GM21723 (cell line): ENCODE data around the gene RPUSD1.

Experiments
- ATAC-seq: cut with Tn5 transposase; IDR thresholded peaks from one replicate; pipeline ENCODE4 v1.9.1; 2021; ENCODE audit warnings: mild to moderate bottlenecking, moderate library complexity; ENCODE audit not compliant: unreplicated experiment

The RPUSD1 gene

GRCh38 chr16:799948-800833 lies 12.0 kb upstream of the RPUSD1 start, which contains the start of gene GNG13:
TSS of gene GNG13 (minus strand) at chr16:800734. CDS start at chr16:799077, 1,657 bp downstream.
- ATAC-seq, result no peak

GRCh38 chr16:799111-799947 lies 11.1 kb upstream of the RPUSD1 start:
- ATAC-seq, result no peak

GRCh38 chr16:798666-799065 lies 10.5 kb upstream of the RPUSD1 start:
- no peak for ATAC-seq

- ATAC-seq, result no peak
These were observed 9.5 kb upstream of the RPUSD1 start for GRCh38 chr16:797686-798085.

GRCh38 chr16:797120-797420 lies 8.9 kb upstream of the RPUSD1 start:
- ATAC-seq, result no peak

GRCh38 chr16:796296-797119 lies 8.3 kb upstream of the RPUSD1 start:
- no peak for ATAC-seq

GRCh38 chr16:795580-796229 lies 7.5 kb upstream of the RPUSD1 start:
- ATAC-seq, result no peak

GRCh38 chr16:794853-795466 lies 6.8 kb upstream of the RPUSD1 start:
- ATAC-seq, result no peak

GRCh38 chr16:794091-794822 lies 6.1 kb upstream of the RPUSD1 start:
- ATAC-seq, result no peak

GRCh38 chr16:793414-793813 lies 5.2 kb upstream of the RPUSD1 start:
- no peak for ATAC-seq

GRCh38 chr16:792221-792995 lies 4.2 kb upstream of the RPUSD1 start:
- no peak for ATAC-seq

GRCh38 chr16:791131-791530 lies 3.0 kb upstream of the RPUSD1 start:
- ATAC-seq, result no peak

- no peak for ATAC-seq
These were observed 1.9 kb upstream of the RPUSD1 start for GRCh38 chr16:790086-790485.

GRCh38 chr16:789191-789850 lies 1.1 kb upstream of the RPUSD1 start:
- no peak for ATAC-seq

GRCh38 chr16:788399-789126 lies 382 bp upstream of the RPUSD1 start, which contains the start of gene CHTF18:
TSS of gene CHTF18 (plus strand) at chr16:788620. CDS start at chr16:788685, 65 bp downstream.
- ATAC-seq, result peak; percentile 61

GRCh38 chr16:787321-787966 lies 737 bp downstream of the RPUSD1 start:
- no peak for ATAC-seq
